AG09309 (cell line): ENCODE data around the gene PDE4D.

Experiments
- DNase-seq: peaks from one replicate; pipeline ENCODE4 v3.0.0-alpha.2; 2010; ENCODE audit warnings: low read depth
- H3K4me3 ChIP-seq: 2 replicates; pipeline ENCODE4 v1.5.1; 2011; ENCODE audit warnings: mild to moderate bottlenecking, low read depth, low read length, moderate library complexity; ENCODE audit not compliant: control insufficient read depth
- CTCF ChIP-seq: IDR thresholded peaks from 2 replicates; pipeline ENCODE4 v1.5.1; 2011; ENCODE audit warnings: mild to moderate bottlenecking, low read depth, low read length, inconsistent platforms; ENCODE audit not compliant: insufficient read depth, control insufficient read depth; ENCODE audit errors: missing control alignments

Gene PDE4D

GRCh38 chr5:59816654-59817300 lies 76.7 kb downstream of the PDE4D start:
- DNase-seq: no peak
- no peak overlapping the region for H3K4me3 ChIP-seq
- no peak for TF ChIP-seq CTCF

- TF ChIP-seq CTCF: no peak
- no peak overlapping the region for H3K4me3 ChIP-seq
- no peak for DNase-seq
Observed at GRCh38 chr5:59814537-59814872, 79.0 kb downstream of the PDE4D start.

- peak; percentile 41 for TF ChIP-seq CTCF
- no peak for DNase-seq
- H3K4me3 ChIP-seq: no peak overlapping the region
Observed at GRCh38 chr5:59813761-59814536, 79.6 kb downstream of the PDE4D start.

GRCh38 chr5:59810041-59810440 lies 83.5 kb downstream of the PDE4D start:
- no peak overlapping the region for H3K4me3 ChIP-seq
- no peak for DNase-seq

GRCh38 chr5:59807806-59808205 lies 85.7 kb downstream of the PDE4D start:
- no peak overlapping the region for H3K4me3 ChIP-seq
- no peak for TF ChIP-seq CTCF
- DNase-seq: no peak

More at GRCh38 chr5:59810041-59810440, 83.5 kb downstream of the PDE4D start:
- TF ChIP-seq CTCF: peak; percentile 94

- no peak for DNase-seq
- TF ChIP-seq CTCF: no peak
- no peak overlapping the region for H3K4me3 ChIP-seq
Observed at GRCh38 chr5:59800347-59800893, 93.1 kb downstream of the PDE4D start.
